NCI-H187 treated with DMSO at 0.1 percent for 48 hours (cell line): ENCODE measurements around the gene WDR62.

ENCODE experiments used
- DNase-seq: peaks from one replicate; lab custom pipeline; 2025; lab: John Stamatoyannopoulos, UW

The WDR62 gene

GRCh38 chr19:36081385-36081784 is 26.7 kb downstream of the WDR62 start:
- no peak for DNase-seq

GRCh38 chr19:36081894-36082293 is 27.2 kb downstream of the WDR62 start:
- DNase-seq = no peak

GRCh38 chr19:36082916-36083315 is 28.2 kb downstream of the WDR62 start:
- no peak for DNase-seq

- no peak for DNase-seq
Measured at GRCh38 chr19:36084231-36085009, 29.7 kb downstream of the WDR62 start.

GRCh38 chr19:36086326-36086725 is 31.6 kb downstream of the WDR62 start:
- DNase-seq = no peak

GRCh38 chr19:36089847-36090246 is 35.1 kb downstream of the WDR62 start:
- DNase-seq = no peak

- DNase-seq = no peak
Measured at GRCh38 chr19:36090910-36091695, 36.4 kb downstream of the WDR62 start.

GRCh38 chr19:36092566-36092965 is 37.9 kb downstream of the WDR62 start:
- DNase-seq = no peak

- DNase-seq = no peak
Measured at GRCh38 chr19:36093146-36093662, 38.5 kb downstream of the WDR62 start.

- no peak for DNase-seq
Measured at GRCh38 chr19:36093687-36094086, 39.0 kb downstream of the WDR62 start.

GRCh38 chr19:36097036-36097435 is 42.3 kb downstream of the WDR62 start:
- DNase-seq = no peak

GRCh38 chr19:36099166-36099785 is 44.6 kb downstream of the WDR62 start:
- DNase-seq = no peak

- no peak for DNase-seq
Measured at GRCh38 chr19:36100476-36100875, 45.8 kb downstream of the WDR62 start.

GRCh38 chr19:36101550-36102327 is 47.0 kb downstream of the WDR62 start:
- no peak for DNase-seq

- DNase-seq = no peak
Measured at GRCh38 chr19:36103040-36103626, 48.4 kb downstream of the WDR62 start.

- DNase-seq = no peak
Measured at GRCh38 chr19:36103842-36104552, 49.3 kb downstream of the WDR62 start.

GRCh38 chr19:36106441-36106840 is 51.7 kb downstream of the WDR62 start:
- DNase-seq = no peak

GRCh38 chr19:36106991-36107390 is 52.3 kb downstream of the WDR62 start:
- DNase-seq = no peak

GRCh38 chr19:36108684-36109083 is 54.0 kb downstream of the WDR62 start:
- no peak for DNase-seq

GRCh38 chr19:36110487-36111199 is 55.9 kb downstream of the WDR62 start, which contains the start of gene OVOL3:
OVOL3 (plus strand) TSS chr19:36111143; CDS start chr19:36111203, 60 bp downstream.
- DNase-seq = no peak
